B cell (primary cell): ENCODE measurements around the gene SKP2. TPM values are rescaled to one million over a fixed set of nuclear protein-coding genes. Genes with fewer than 3 reads are reported as not detected.

Source experiments
- ATAC-seq: fragments of 200-7000 bp; cut with Tn5 transposase; one replicate; pipeline ENCODE4 v1.10.0; 2021; ENCODE audit warnings: low read depth, mild to moderate bottlenecking, moderate number of reproducible peaks, moderate library complexity
- CTCF ChIA-PET: fragments of 350-600 bp; sonication (Branson Sonifier 250); formaldehyde crosslinking; loops from one replicate; lab custom pipeline; 2021; ENCODE audit warnings: antibody characterized with exemption, inconsistent platforms; lab: Charles Lee
- POLR2A ChIA-PET: fragments of 350-600 bp; sonication (Branson Sonifier 250); formaldehyde crosslinking; loops from one replicate; lab custom pipeline; 2021; ENCODE audit warnings: antibody characterized with exemption; lab: Charles Lee
- DNase-seq: peaks from one replicate; pipeline ENCODE4 v3.0.0; 2013
- H2AFZ ChIP-seq: 2 replicates; pipeline ENCODE4 v1.6.1; 2012; ENCODE audit warnings: mild to moderate bottlenecking, low read depth, low read length; ENCODE audit not compliant: insufficient read depth, poor library complexity, severe bottlenecking
- H3K27ac ChIP-seq, 2 donors: 1 replicate in 1 of 2; 2 replicates in 1 of 2; pipeline ENCODE4 v1.5.1; 2012 to 2013; ENCODE audit warnings: low read length in 2 of 2, mild to moderate bottlenecking in 2 of 2, moderate library complexity in 1 of 2
- H3K27me3 ChIP-seq, 4 experiments: fragments of 200-600 bp in 1 of 4; sonication (generic) in 1 of 4; replicated peaks in 1 of 4; 1 replicate in 2 of 4; 2 replicates in 2 of 4; pipeline versions ENCODE4 v1.6.1 to v1.7.0; 2013 to 2016; ENCODE audit warnings: low read length in 3 of 4, mild to moderate bottlenecking in 2 of 4, mixed read lengths in 1 of 4, moderate library complexity in 1 of 4; ENCODE audit not compliant: insufficient read depth in 4 of 4, control insufficient read depth in 3 of 4; ENCODE audit errors: control extremely low read depth in 1 of 4
- H3K36me3 ChIP-seq, 2 experiments: replicated peaks in 1 of 2; 1 replicate in 1 of 2; 2 replicates in 1 of 2; pipeline versions ENCODE4 v1.6.1 to v1.7.1; 2013; ENCODE audit warnings: low read length in 1 of 2; ENCODE audit not compliant: insufficient read depth in 2 of 2, control insufficient read depth in 1 of 2; ENCODE audit errors: control extremely low read depth in 1 of 2, extremely low read depth in 1 of 2
- H3K4me1 ChIP-seq, 2 donors: fragments of 200-600 bp in 1 of 2; sonication (generic) in 1 of 2; 1 replicate in 1 of 2; 2 replicates in 1 of 2; pipeline versions ENCODE4 v1.5.1 to v1.6.1; 2013 to 2017; ENCODE audit warnings: low read length in 2 of 2; ENCODE audit not compliant: control insufficient read depth in 2 of 2, insufficient read depth in 2 of 2
- H3K4me2 ChIP-seq: replicated peaks from 2 replicates; pipeline ENCODE3; 2012; ENCODE audit warnings: mild to moderate bottlenecking, low read depth, low read length; ENCODE audit not compliant: poor library complexity, severe bottlenecking
- H3K4me3 ChIP-seq, 5 experiments: fragments of 200-600 bp in 1 of 5; sonication (generic) in 1 of 5; 1 replicate in 3 of 5; 2 replicates in 2 of 5; pipeline versions ENCODE4 v1.5.1 to v1.7.0; 2011 to 2016; ENCODE audit warnings: low read length in 4 of 5, mild to moderate bottlenecking in 4 of 5, low read depth in 2 of 5, control low read depth in 1 of 5, moderate library complexity in 1 of 5; ENCODE audit not compliant: insufficient read depth in 1 of 5; ENCODE audit errors: control extremely low read depth in 1 of 5, extremely low read depth in 1 of 5
- H3K79me2 ChIP-seq: fragments of 200-600 bp; sonication (generic); one replicate; pipeline ENCODE4 v1.6.0; 2016; ENCODE audit warnings: low read length; ENCODE audit not compliant: control insufficient read depth, insufficient read depth
- H3K9ac ChIP-seq: fragments of 200-600 bp; sonication (generic); 2 replicates; pipeline ENCODE4 v1.6.1; 2017; ENCODE audit warnings: mild to moderate bottlenecking, low read length, moderate library complexity
- H3K9me3 ChIP-seq, 3 donors: one replicate each; pipeline versions ENCODE4 v1.6.1 to v1.7.1; 2013; ENCODE audit warnings: low read length in 2 of 3; ENCODE audit not compliant: control insufficient read depth in 2 of 3, insufficient read depth in 1 of 3; ENCODE audit errors: control extremely low read depth in 1 of 3
- H4K20me1 ChIP-seq: 2 replicates; pipeline ENCODE4 v1.6.0; 2012; ENCODE audit warnings: mild to moderate bottlenecking, low read length; ENCODE audit not compliant: insufficient read depth, control insufficient read depth, poor library complexity, severe bottlenecking
- H3K27ac Mint-ChIP-seq: one replicate; pipeline ENCODE4 v1.8.0; 2021; ENCODE audit warnings: mixed read lengths
- H3K27me3 Mint-ChIP-seq: one replicate; pipeline ENCODE4 v1.8.0; 2021; ENCODE audit warnings: mixed read lengths
- H3K4me1 Mint-ChIP-seq: one replicate; pipeline ENCODE4 v1.8.0; 2021; ENCODE audit warnings: mixed read lengths
- H3K4me3 Mint-ChIP-seq: one replicate; pipeline ENCODE4 v1.8.0; 2021; ENCODE audit warnings: mixed read lengths
- H3K9me3 Mint-ChIP-seq: one replicate; pipeline ENCODE4 v1.8.0; 2022; ENCODE audit warnings: mixed read lengths; ENCODE audit not compliant: insufficient read depth
- EZH2 ChIP-seq: IDR thresholded peaks from 2 replicates; pipeline ENCODE4 v1.6.1; 2012; ENCODE audit warnings: borderline replicate concordance, low read depth, mild to moderate bottlenecking, moderate library complexity, low read length; ENCODE audit not compliant: insufficient read depth, poor library complexity, severe bottlenecking
- WGBS: methylation state at CpG from one replicate; pipeline ENCODE4 v1.1.5; 2013; ENCODE audit warnings: missing lambda C conversion rate; ENCODE audit not compliant: insufficient coverage; 5-methylcytosine and 5-hydroxymethylcytosine counted together
- intact Hi-C: fragments of 100-400 bp; cut with micrococcal nuclease; formaldehyde crosslinking; loops from one replicate; pipeline ENCODE4 v1.10.0; 2022
- polyA plus RNA-seq: library from polyadenylated mRNA; depleted of rRNA; stranded (reverse); fragments of >200 nt; gene quantifications from 2 replicates; pipeline ENCODE4 v1.2.3, GENCODE V29; 2012
- total RNA-seq, 2 donors: library from RNA; stranded (reverse); fragments of 120-200 nt in 1 of 2; gene quantifications; 1 replicate in 1 of 2; 2 replicates in 1 of 2; pipeline versions ENCODE4 v1.2.3 to v1.2.4, GENCODE V29; 2013 to 2022
- TF ChIP-seq, protein P1 (sequence below): fragments of 200-600 bp; IDR thresholded peaks from one replicate; pipeline ENCODE4 v1.8.0; 2022; ENCODE audit warnings: antibody characterized with exemption, mild to moderate bottlenecking

SKP2 gene
- total and polyA plus RNA-seq, 2 donors (not counting 1 experiment from before 2014, with no cell fraction given) = 26.7 to 27.1 TPM

DNA sequence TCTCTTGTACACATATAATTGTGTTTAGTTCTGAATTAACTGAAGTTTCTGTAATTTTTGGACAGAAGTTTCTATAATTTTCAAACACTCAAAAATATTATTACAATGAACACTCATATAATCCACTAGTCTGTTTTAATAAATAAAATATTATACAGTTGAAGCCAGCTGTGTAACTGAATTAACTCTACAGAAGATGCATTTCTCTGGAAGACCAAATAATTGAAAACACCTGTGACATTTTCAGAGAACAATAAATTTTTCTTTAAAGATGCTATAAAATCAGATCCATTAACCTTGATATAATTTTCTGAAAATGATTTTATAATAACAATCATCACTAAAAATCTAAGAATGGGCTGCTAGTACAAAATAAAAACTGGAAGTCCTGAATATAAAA is 75.1 kb downstream of the SKP2 start:
- no peak overlapping the region for H3K4me2 ChIP-seq
- H3K27ac Mint-ChIP-seq = no peak overlapping the region
- H3K9ac ChIP-seq = no peak overlapping the region
- H3K9me3 Mint-ChIP-seq = no peaks in the 10 kb centered on the region
- H3K4me3 ChIP-seq = no peak overlapping the region
- H3K4me1 ChIP-seq = no peaks in the 10 kb centered on the region
- ChIA-PET POLR2A (no interaction called here), CTCF (no interaction called here)
- H2AFZ ChIP-seq = no peak overlapping the region
- ATAC-seq = no peak
- no peaks in the 10 kb centered on the region for H3K27me3 Mint-ChIP-seq
- TF ChIP-seq, protein P1, sequence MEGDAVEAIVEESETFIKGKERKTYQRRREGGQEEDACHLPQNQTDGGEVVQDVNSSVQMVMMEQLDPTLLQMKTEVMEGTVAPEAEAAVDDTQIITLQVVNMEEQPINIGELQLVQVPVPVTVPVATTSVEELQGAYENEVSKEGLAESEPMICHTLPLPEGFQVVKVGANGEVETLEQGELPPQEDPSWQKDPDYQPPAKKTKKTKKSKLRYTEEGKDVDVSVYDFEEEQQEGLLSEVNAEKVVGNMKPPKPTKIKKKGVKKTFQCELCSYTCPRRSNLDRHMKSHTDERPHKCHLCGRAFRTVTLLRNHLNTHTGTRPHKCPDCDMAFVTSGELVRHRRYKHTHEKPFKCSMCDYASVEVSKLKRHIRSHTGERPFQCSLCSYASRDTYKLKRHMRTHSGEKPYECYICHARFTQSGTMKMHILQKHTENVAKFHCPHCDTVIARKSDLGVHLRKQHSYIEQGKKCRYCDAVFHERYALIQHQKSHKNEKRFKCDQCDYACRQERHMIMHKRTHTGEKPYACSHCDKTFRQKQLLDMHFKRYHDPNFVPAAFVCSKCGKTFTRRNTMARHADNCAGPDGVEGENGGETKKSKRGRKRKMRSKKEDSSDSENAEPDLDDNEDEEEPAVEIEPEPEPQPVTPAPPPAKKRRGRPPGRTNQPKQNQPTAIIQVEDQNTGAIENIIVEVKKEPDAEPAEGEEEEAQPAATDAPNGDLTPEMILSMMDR = no peak
- no peak for TF ChIP-seq EZH2
- no peak overlapping the region for H3K4me3 Mint-ChIP-seq
- H3K9me3 ChIP-seq = no peaks in the 10 kb centered on the region
- no peak overlapping the region for H3K27ac ChIP-seq
- intact Hi-C loops = no loop called here
- H3K27me3 ChIP-seq = no peaks in the 10 kb centered on the region
- DNase-seq = no peak
- no peaks in the 10 kb centered on the region for H3K4me1 Mint-ChIP-seq
- peaks cover 10% of the 10 kb centered on the region for H3K79me2 ChIP-seq
- no peaks in the 10 kb centered on the region for H4K20me1 ChIP-seq
- H3K36me3 ChIP-seq = peaks cover 0 to 18% of the 10 kb centered on the region in 2 experiments

DNA sequence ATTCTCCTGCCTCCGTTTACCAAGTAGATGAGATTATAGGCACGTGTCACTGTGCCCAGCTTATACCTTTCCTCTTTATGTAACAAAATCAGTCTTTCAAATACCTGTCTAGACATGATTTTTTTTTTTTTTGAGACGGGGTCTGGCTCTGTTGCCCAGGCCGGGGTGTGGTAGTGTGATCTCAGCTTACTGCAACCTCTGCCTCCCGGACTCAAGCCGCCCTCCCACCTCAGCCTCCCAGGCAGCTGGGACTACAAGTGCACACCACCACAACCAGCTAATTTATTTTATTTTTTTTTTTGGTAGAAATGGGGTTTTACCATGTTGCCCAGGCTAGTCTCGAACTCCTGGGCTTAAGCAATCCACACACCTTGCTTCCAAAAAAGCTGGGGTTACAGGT is 76.6 kb downstream of the SKP2 start:
- Histone ChIP-seq H3K27me3 (no peaks in the 10 kb centered on the region), H3K36me3 (peaks cover 0 to 10% of the 10 kb centered on the region in 2 experiments), H3K4me3 (no peak overlapping the region), H3K27ac (no peak overlapping the region), H3K9me3 (no peaks in the 10 kb centered on the region), H3K79me2 (peaks cover 19% of the 10 kb centered on the region), H2AFZ (no peak overlapping the region), H3K4me2 (no peak overlapping the region), H3K9ac (no peak overlapping the region), H4K20me1 (no peaks in the 10 kb centered on the region), H3K4me1 (no peaks in the 10 kb centered on the region)
- CTCF ChIA-PET = interaction anchor here (1.2 kb wide), 1 partner anchor 36 kb away, joined by 4 read pairs; no protein-coding TSS in a partner anchor
- Mint-ChIP-seq H3K27ac (no peak overlapping the region), H3K27me3 (no peaks in the 10 kb centered on the region), H3K4me3 (no peak overlapping the region), H3K9me3 (no peaks in the 10 kb centered on the region), H3K4me1 (no peaks in the 10 kb centered on the region)
- ATAC-seq (no peak), DNase-seq (no peak)
- WGBS = 100% methylated on average over 2 of the region's 7 CpGs
- TF ChIP-seq, protein P1 = no peak
- TF ChIP-seq EZH2 = no peak
- POLR2A ChIA-PET = no interaction called here
- intact Hi-C loops = no loop called here
